ENCODE results near the gene TMEM132A.

DNA sequence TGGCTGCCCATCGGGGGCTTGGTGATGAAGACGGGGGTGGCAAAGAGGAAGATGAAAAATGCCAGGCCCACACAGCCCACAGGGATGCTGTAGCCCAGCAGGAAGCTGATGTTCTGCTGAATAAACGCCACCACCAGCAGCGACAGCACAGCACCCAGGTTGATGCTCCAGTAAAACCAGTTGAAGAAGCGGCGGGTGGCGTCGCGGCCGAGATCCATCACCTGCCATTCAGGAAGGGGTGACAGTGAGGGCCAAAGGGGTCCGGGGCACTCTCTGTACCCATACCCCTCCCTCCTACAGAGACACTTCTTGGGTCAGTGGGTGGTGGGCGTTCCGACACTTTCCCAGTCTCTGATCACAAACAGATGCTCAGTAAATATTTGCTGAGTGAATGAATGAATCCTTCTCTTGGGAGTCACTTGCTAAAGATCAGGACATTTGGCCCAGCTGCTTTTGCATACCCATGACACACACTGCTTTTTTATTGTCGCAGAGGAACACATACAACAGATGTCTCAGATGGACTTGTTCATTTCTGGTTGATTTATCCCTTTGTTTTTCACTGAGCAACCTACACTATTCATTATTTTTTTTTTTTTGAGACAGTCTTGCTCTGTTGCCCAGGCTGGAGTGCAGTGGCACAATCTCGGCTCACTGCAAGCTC is 22.5 kb downstream of the TMEM132A start:
- TF ChIP-seq, protein P1, sequence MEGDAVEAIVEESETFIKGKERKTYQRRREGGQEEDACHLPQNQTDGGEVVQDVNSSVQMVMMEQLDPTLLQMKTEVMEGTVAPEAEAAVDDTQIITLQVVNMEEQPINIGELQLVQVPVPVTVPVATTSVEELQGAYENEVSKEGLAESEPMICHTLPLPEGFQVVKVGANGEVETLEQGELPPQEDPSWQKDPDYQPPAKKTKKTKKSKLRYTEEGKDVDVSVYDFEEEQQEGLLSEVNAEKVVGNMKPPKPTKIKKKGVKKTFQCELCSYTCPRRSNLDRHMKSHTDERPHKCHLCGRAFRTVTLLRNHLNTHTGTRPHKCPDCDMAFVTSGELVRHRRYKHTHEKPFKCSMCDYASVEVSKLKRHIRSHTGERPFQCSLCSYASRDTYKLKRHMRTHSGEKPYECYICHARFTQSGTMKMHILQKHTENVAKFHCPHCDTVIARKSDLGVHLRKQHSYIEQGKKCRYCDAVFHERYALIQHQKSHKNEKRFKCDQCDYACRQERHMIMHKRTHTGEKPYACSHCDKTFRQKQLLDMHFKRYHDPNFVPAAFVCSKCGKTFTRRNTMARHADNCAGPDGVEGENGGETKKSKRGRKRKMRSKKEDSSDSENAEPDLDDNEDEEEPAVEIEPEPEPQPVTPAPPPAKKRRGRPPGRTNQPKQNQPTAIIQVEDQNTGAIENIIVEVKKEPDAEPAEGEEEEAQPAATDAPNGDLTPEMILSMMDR (IDR thresholded peaks at IDR 0.05; ENCODE audit: low read depth, low read length, missing input control) = no peak
- TF ChIP-seq YY1 (IDR thresholded peaks at IDR 0.05) = no peak
- TF ChIP-seq, protein P2, sequence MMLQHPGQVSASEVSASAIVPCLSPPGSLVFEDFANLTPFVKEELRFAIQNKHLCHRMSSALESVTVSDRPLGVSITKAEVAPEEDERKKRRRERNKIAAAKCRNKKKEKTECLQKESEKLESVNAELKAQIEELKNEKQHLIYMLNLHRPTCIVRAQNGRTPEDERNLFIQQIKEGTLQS (IDR thresholded peaks at IDR 0.05) = no peak
- no peak for TF ChIP-seq EGR1 (IDR thresholded peaks at IDR 0.05; ENCODE audit: low read depth in 2 of 2)
- TF ChIP-seq GABPA (IDR thresholded peaks at IDR 0.05 in 1 of 2, conservative IDR thresholded peaks at IDR 0.05 in 1 of 2) = no peak
- TF ChIP-seq SP1 (IDR thresholded peaks at IDR 0.05) = no peak
- TF ChIP-seq, protein P3, sequence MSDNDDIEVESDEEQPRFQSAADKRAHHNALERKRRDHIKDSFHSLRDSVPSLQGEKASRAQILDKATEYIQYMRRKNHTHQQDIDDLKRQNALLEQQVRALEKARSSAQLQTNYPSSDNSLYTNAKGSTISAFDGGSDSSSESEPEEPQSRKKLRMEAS (IDR thresholded peaks at IDR 0.05) = no peak
- no peak for TF ChIP-seq RAD21 (IDR thresholded peaks at IDR 0.05)
- TF ChIP-seq JUND (IDR thresholded peaks at IDR 0.05) = no peak
